HTERT RPE-1 (cell line): ENCODE measurements around the gene PRKG1.
"Not testable (repeated sequence)": the region's sequence is repeated elsewhere in the genome, so short reads cannot be mapped to it uniquely, and the experiment has no call there.

ENCODE experiments used
- in situ Hi-C: fragments of 300-500 bp; cut with MboI; formaldehyde crosslinking; loops from 4 replicates; pipeline ENCODE4 v1.14.3; 2020; ENCODE audit warnings: low sequenced_read_pairs

The PRKG1 gene

DNA sequence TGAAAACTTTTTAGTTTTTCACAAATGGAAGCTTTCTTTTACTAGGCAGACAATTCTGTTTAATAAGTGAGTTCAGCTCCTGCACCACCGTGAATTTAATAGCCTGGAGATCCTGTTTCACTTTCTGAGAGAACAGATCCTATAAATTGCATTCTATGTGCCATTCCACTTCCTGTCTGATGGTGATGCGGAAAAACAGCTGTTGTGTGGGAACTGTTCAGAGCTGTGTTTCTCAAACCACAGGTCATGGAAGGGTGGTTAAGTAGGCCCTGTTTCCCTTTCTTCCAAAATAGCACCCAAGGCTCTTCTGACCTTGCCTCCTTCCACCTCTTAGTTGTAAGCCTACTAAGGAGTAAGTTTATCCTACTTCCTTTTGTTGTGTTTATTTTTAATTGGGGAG, 1142.6 kb downstream of the PRKG1 start:
- in situ Hi-C loops = no loop called here

DNA sequence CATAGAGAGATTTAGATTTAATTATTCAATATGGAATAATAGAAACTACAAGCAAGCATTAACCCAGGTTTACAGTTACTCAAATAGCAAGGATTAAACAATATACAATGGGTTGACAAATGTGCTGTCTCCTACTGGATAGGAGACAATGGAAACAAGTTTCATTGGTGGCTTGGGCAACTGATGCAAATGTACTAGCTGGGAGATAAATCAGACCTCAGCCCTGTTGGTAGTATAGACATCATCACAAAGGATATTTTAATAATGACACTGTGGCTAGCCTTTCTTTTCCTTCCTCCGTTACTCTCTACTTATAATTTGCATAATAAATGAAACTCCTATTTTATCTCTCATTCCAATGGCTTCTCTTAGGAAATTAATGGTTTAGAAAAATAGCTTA, 1143.2 kb downstream of the PRKG1 start:
- in situ Hi-C loops = no loop called here

DNA sequence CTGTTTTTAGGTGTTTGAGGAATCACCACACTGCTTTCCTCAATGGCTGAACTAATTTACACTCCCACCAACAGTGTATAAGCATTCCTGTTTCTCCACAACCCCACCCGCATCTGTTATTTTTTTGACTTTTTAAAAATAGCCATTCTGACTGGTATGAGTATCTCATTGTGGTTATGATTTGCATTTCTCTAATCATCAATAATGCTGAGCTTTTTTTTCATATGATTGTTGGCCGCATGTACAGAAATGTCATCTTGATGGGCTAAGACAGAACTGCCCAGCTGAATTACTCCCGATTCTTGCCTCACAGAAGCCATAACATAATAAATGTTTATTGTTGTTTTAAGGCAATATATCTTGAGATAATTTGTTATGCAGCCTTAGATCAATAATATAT, 1146.7 kb downstream of the PRKG1 start:
- in situ Hi-C loops = no loop called here

DNA sequence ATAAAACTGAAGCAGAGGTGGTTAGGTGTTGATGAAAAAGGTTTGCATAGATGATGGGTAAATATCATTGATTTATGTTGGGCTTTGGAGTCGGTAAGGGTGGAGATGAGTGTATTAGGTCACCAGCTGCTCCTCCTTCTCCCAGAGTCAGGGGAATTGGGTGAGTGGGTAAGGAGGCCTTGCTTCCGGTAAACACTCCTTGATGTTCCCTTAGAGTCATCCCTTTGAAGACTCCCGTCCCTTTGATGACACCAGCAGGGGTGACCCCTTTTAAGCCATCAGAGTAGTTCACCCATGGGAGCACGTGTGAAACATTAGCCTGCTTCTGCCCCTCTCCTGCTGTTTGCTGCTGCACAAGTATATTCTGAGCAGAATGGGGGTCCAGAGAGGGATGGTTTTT, 1147.6 kb downstream of the PRKG1 start:
- in situ Hi-C loops = no loop called here

DNA sequence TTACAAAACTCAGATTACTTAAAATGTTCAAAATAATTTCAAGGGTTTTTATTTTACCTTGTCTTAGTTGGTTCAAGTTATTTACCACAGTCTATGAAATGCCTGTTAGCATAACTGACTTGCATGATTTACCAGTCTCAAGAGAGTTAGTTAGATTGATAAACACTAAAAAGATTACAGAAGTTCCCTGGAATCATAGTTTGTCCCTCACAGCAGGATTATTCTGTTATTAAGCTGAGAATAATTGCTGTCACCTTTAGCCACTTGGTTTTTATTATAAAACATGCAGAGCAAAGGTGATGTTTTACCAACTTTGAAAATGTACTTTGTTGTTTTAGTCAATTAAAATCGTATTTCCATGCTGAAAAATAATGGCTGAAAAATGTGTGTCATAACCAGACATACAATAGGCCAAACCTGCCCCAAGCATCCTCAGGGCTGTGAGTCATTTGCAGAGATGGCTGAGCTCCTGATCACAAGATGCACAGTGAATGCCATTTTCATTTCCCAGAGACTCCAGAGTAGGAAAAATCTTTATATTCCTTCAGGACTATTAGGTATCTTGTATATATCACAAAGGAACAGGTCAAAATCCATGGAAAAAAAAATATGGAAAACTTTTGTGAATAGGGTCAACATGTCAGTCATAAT, 1152.0 kb downstream of the PRKG1 start:
- in situ Hi-C loops = no loop called here

DNA sequence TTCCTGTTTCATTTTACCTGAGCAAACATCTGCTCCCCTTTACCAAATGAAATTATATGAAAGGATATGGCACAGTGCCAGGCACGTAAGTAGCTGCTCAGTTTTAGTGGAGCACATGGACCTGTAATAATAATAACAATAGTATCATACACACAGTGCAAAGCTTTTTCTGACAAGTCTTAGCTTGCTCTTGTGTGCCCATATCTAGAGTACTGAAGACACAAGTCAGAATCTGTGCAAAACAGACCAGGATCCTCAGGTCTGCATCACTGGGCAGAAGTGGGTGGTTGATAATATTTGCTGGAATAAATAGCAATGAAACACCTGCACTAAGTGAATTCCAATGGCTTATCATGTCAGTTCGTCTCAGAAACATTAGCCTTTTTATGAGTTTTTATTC, 1154.3 kb downstream of the PRKG1 start:
- in situ Hi-C loops = no loop called here

DNA sequence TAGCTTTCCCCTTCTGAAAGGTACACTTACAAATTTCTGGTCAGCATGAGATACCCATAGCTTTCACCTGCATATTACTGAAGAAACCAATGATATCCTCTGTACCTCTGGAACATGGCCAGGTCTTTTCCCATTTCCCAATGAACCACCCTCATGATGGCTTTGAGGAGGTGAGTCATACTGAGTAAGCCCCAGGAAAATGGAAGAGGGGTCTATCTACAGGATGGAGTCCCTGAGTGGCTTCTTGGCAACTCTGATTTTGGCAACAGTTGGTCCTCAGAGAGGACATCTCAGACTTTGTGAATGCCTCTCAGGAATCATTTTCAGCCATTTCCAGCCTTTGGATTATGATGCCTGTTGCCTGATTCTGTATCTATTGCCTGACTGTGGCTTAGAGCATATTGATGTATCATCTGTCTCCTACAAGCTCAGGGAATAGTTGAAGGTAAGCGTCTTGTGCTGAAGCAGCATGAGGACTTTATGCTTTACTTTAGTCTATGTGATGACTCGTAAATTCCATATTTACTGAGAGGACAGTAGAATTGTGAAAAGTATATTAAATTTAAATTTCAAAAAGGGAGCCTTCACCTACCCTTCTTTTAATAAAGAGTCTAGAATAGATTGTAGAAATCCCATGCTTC, 1155.1 kb downstream of the PRKG1 start:
- in situ Hi-C loops = no loop called here

DNA sequence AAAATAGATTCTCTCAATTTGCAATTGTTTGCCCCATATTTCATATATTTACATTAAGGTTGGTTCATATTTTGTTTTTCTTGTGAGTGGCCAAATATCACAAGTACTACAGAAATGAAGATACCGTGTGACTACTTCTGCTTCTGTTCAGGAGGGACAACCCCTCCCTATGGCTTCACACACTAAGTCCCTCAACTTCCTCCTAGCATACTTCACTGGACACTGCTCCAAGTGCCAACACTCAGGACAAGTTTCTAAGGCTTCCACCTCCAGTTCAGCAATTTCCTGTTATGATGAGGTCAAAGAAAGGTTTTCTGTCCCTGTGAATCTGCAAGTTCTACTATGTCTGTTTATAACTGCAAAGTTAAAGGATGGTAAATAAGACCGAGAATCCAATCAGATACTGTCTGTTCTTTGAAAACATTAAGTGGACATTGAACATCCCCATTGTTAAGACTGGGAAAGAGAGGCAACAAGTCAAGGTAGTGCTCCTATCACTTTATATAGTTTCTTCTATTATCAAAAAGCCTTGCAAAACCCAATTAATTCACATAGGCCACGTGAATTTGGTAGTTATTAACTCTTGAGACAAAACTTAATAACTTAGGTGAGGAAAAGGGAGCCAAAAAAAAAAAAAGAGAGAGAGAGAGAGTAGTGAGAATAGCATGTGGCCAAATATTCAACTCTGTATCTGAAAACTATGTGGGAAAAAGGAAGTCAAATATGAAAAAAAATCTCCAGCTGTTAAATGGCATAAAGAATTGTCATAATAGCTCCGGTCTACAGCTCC, 1158.5 kb downstream of the PRKG1 start:
- in situ Hi-C loops = no loop called here

DNA sequence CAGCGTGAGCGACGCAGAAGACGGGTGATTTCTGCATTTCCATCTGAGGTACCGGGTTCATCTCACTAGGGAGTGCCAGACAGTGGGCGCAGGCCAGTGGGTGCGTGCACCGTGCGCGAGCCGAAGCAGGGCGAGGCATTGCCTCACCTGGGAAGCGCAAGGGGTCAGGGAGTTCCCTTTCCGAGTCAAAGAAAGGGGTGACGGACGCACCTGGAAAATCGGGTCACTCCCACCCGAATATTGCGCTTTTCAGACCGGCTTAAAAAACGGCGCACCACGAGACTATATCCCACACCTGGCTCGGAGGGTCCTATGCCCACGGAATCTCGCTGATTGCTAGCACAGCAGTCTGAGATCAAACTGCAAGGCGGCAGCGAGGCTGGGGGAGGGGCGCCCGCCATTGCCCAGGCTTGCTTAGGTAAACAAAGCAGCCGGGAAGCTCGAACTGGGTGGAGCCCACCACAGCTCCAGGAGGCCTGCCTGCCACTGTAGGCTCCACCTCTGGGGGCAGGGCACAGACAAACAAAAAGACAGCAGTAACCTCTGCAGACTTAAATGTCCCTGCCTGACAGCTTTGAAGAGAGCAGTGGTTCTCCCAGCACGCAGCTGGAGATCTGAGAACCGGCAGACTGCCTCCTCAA, 1159.2 kb downstream of the PRKG1 start:
- in situ Hi-C loops = not testable (repeated sequence)

DNA sequence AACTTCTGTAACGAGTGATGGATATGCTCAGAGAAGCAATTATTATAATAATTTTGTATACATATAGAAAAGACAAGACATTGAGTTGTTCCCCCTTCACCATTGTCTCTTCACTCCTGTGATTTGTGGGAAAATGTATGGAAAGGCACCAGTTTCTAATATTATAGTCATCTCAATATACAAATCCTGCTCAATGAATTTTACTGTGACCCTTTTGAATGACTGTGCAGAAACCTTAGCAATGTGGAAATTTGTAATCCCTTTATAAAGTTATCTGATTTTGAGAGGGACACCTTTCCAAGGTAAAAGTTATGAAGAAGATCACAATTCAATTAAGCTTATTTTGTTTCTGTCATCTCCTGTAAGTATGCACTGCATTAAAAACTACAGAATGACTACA, 1165.5 kb downstream of the PRKG1 start:
- in situ Hi-C loops = no loop called here

DNA sequence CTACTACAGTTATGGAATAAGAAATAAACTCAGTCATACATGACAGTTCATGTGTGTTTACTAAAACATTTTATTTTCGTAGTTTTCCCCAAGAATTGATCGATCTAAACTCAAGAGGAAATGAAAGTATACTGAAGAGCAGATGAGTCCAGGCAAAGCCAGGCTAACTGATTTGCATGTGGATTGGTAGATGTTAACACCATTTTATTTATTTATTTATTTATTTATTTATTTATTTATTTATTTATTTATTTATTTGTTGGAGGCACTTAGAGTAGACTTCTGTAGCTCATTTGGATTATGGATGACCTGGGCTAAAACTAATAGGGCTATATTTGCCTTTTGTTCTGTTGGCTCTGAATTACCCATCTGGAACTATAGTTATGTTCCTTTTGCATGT, 1171.3 kb downstream of the PRKG1 start:
- in situ Hi-C loops = no loop called here

DNA sequence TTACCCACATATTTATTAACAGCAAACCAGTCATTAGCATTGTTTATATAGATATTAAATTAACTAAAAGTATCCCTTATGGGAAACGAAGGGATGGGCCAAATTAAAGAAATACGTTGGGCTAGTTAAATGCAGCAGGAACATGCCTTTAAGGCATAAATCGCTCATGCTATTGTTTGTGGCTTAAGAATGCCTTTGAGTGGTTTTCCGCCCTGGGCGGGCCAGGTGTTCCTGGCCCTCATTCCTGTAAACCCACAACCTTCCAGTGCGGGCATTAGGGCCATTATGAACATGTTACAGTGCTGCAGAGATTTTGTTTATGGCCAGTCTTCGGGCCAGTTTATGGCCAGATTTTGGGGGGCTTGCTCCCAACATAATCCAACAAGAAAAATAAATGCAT, 1173.6 kb downstream of the PRKG1 start:
- in situ Hi-C loops = not testable (repeated sequence)

DNA sequence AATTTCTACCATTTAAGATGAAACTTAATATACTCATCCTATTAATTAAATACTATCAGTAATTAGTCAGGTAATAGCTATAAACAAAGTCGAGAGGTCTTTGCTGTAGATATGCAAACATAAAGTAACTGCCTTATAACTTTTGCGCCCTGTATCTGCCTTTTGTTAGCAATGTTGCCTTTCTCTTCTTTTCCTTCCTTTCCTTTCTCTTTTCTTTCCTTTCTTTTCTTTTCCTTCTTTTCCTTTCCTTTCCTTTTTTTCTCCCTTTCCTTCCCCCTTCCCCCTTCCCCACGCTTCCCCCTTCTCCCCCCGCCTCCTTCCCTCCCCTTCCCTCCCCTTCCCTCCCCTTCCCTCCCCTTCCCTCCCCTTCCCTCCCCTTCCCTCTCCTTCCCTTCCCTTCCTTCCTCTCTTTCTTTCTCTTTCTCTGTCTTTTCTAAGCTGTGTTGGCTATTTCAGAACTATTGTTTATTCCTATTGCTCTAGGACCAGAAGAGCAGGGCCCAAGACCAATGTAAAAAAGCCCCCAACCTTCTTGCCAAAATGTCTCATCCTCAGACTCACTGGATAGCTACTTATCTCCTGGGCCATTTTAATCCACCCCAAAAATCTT, 1174.5 kb downstream of the PRKG1 start:
- in situ Hi-C loops = no loop called here

DNA sequence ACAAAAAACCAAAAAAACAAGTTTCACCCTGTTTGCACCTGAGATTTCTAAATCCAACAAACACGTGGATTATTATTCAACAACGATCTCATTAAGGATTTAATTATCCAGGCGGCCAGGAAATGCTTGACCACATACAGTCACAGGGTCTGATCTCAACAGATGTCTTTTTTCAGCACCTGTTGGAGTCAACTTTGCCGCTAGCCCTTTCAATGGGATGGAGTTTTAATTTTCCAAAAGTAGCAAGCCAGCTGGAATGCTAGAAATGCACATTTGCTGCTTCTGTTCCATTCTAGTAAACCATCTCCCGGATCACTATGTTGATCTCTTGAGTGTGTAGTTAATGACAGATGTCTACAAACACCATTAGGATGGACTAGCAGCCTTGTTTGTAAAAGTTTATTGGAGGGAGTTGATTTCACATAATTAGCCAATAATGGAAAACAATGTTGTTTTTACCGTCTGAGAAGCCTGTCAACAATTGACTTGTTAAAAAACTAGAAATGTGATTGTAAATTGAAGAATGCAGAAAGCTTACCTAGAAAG, 1175.6 kb downstream of the PRKG1 start:
- in situ Hi-C loops = no loop called here

DNA sequence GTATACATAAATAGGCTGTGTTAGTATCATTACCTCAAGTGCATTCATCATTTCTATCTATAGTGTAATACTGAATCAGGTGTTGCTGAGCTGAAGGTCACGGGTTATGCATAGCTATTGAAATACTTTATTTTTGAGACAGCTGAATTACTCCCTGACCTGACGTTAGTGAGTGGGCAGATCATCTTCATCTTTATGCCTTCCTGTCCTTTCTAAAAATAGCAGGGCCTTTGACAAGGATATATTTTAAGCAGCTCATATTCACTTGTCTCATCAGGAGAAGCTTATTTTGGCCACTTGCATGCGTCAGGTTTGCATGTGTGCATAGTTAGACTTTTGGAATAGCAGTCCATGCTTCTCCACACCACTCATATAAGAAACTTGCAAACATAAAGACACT, 1176.2 kb downstream of the PRKG1 start:
- in situ Hi-C loops = no loop called here

DNA sequence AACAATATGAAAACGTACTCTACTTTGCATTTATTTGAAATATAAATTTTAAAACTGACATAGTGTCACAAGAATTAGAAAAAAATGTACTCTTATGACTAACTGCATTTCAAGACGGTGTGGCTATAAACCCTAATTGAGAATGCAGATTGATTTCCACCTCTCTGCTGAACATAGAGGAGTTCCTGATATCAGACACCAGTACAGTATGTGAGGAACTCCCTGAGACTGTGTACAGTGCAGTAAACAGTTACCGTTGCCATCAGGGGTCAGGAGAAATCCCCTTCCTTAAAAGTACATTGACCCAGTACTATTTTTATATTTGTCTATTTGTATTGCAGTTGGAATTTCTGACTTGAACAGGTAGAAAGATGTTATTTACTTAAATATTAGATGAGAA, 1178.0 kb downstream of the PRKG1 start:
- in situ Hi-C loops = no loop called here

DNA sequence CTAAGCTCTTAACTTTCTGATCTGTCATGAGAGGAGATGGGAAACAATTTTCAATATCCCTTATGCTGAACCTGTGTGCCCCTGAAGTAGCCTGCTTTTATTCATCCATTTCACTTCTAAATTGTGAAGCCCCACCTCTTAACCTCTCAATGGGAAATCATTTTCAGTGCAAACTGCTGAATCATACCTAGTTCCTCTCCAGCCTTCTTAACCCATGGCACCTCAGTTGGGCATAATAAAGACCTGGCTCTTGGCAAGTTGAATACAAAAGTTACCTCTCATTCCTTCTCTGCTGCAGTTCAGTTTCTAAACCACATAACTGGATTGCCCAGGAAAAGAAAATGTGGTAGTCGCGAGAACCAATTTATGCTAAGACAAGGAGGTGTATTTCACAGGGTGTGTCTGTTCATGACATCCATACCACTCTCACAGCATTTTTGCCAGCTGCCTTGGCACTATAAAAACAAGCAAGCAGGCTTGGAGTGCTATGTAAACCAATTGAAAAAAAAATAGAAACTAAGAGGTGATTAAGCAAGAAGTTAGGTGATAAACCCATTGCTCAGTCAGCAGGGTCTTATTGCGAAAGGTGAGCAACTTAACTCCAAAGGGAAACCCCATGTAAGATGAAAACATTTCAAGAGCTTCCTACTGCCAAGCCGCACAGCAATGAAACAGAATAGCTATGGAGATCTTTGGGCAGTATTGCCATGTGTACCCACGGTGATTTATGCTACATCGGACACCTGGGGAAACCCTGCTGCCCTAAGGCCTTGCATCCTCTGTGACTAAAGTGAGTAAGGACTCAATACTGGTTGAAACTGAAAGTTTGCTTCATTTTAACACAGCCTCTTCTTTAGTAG, 1182.8 kb downstream of the PRKG1 start:
- in situ Hi-C loops = no loop called here

DNA sequence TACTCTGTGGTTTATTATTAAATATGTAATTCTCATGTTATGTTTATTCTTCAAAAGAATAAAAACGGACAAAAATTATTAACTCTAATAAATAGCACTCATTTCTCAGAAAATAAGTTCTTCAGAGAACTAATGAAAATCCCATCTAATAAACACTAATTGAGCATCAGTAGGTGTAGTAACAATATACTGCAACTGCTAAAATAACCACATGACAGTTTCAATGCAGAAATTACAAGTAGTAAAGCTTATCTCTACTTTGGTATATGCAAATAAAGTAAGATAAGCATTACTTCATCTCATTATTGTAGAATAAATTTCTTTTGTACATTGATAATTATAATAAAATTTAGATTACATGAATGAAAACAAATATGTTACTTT, 1183.4 kb downstream of the PRKG1 start:
- in situ Hi-C loops = no loop called here

DNA sequence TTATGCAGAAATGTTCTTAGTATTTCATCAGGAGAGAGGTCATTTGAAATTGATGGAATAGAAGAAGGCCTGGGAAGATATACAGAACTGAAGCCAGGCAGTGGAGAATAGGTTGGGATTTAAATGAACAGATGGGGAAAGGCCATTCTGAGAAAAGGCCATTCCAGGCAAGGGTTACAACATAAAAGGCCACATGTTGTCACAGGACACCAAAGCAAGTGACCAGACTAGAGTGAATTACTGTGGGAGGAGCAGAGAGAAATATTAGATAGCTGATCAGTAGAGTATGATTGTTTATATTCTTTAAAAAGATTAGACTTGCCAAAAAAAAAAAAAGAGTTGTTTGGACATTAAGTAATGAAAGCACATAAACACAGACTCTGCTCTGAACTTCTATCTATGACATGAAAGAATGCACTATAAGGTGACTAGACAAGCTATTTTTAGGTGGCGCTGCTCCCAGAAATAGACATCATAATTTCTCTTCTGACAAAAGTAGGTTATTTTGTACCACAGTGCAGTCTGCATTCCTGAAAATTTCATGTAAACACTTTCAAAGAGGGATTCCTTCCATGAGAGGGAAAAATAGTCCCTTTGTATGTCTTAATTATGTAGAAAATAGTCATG, 1184.6 kb downstream of the PRKG1 start:
- in situ Hi-C loops = no loop called here

DNA sequence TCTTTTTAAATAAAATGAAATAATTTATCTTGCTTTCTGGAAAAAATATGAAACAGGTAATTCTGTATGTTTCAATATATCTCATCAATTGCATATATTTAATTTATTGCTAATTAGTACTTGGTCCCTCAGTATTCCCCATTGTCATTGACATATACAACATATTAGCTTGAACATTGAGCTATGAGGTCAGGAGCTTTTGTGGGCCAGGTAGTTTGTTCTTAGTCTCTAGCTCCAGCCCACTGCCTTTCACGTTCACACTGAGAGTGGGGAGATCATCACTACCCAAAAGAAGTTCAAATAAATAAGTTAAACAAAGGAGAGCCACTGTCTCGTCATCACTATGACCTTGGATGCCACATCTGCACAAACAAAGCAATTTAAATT, 1185.1 kb downstream of the PRKG1 start:
- in situ Hi-C loops = no loop called here
